Activated T-helper 2 cell treated with anti-CD3 and anti-CD28 coated beads, Interferon-gamma antibody, Interleukin-2, Interleukin-4, amounts not matched to agents 10 μg/mL and 5 μg/mL and 100 μg/mL, durations not matched to agents 14 hours and 24 hours and 36 hours (primary cell): ENCODE results near the gene LILRA5. TPM values are rescaled to one million over a fixed set of nuclear protein-coding genes. Genes with fewer than 3 reads are reported as not detected.
"Not testable (repeated sequence)": the region's sequence is repeated elsewhere in the genome, so short reads cannot be mapped to it uniquely, and the experiment has no call there.

Source experiments
- DNase-seq: peaks from one replicate; pipeline ENCODE4 v3.0.0; 2021; ENCODE audit warnings: low spot score
- H3K27ac Mint-ChIP-seq: one replicate; pipeline ENCODE4 v1.8.0; 2021; ENCODE audit warnings: mixed read lengths
- H3K27me3 Mint-ChIP-seq: one replicate; pipeline ENCODE4 v1.8.0; 2021; ENCODE audit warnings: low read depth, mixed read lengths
- H3K36me3 Mint-ChIP-seq: one replicate; pipeline ENCODE4 v1.8.0; 2021; ENCODE audit warnings: low read depth, mixed read lengths
- H3K4me1 Mint-ChIP-seq: one replicate; pipeline ENCODE4 v1.8.0; 2021; ENCODE audit warnings: low read depth, mixed read lengths
- H3K4me3 Mint-ChIP-seq: one replicate; pipeline ENCODE4 v1.8.0; 2021; ENCODE audit warnings: low read depth, mild to moderate bottlenecking, moderate library complexity, mixed read lengths
- H3K9me3 Mint-ChIP-seq: one replicate; pipeline ENCODE4 v1.8.0; 2021; ENCODE audit warnings: mixed read lengths
- intact Hi-C: fragments of 100-400 bp; cut with micrococcal nuclease; formaldehyde crosslinking; loops from one replicate; pipeline ENCODE4 v1.15.1; 2023
- total RNA-seq: library from RNA; stranded (reverse); gene quantifications from 2 replicates; pipeline ENCODE4 v1.2.3, GENCODE V29; 2022

Gene LILRA5
- total RNA-seq, 1 donor from 2014 or later = not detected

DNA sequence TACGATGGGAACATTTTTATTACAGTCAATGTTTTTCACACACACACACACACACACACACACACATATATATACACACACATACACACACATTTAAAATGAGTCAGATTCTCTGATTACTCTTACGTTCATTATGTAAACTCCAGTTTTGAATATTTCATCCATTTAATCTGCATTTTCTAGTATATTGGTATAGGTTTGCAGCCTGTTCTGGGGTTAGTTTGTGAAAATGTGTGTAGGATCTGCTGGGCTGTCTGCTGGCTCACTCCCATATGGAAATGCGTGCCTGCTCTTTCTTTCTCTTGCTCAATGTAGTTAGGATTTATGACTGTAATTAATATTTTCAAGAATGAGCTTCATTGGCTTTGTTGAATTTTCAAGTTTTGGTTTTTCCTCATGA, 39.1 kb downstream of the LILRA5 start:
- Mint-ChIP-seq H3K4me3 (no peak overlapping the region), H3K27ac (no peak overlapping the region), H3K4me1 (no peaks in the 10 kb centered on the region), H3K36me3 (no peaks in the 10 kb centered on the region), H3K27me3 (peaks cover 12% of the 10 kb centered on the region), H3K9me3 (no peaks in the 10 kb centered on the region)
- DNase-seq = no peak
- intact Hi-C loops = no loop called here

DNA sequence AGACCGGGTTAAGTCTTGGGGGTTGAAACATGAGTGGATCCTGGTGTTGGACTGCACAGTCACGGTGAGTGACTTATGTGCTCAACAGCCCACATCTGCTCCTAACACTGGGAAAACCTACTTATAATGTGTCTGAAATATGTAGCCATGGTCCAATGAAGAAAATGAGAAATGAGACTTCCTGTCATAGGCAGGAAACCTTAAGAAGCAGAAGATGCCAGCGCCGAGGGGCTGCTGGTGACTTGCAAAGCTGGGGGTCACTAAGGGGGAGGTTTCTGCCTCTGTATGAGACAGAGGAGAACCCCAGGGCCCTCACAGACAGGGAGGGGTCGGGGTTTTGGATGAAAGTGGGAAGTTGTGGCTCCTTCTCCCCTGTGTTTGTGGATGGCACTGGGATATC, 40.8 kb downstream of the LILRA5 start:
- intact Hi-C loops, H3K27ac Mint-ChIP-seq, H3K4me3 Mint-ChIP-seq, H3K9me3 Mint-ChIP-seq, DNase-seq, H3K4me1 Mint-ChIP-seq, H3K36me3 Mint-ChIP-seq: not testable (repeated sequence)
- H3K27me3 Mint-ChIP-seq = peaks cover 22% of the 10 kb centered on the region

DNA sequence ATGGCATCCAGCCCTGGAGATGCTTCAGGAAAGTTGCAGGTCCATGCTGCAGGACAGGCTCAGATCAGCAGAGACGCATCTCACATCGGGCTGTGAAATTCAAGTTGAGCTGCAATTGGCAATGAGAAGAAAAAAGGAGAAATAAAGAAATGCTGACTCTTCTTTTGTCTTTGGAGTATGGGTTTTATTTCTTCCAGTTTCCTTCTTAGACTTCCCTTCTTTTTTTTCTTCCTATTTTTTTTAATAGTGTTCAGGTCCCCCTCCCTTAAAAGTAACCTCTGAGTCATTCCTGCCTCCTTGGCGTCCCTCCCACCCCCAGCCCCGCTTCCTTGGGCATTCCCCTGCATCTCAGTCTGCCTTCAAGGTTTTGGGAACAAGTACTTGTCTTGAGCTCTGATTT, 41.4 kb downstream of the LILRA5 start:
- H3K9me3 Mint-ChIP-seq, H3K27ac Mint-ChIP-seq, H3K36me3 Mint-ChIP-seq, DNase-seq, H3K4me3 Mint-ChIP-seq, H3K4me1 Mint-ChIP-seq, intact Hi-C loops: not testable (repeated sequence)
- H3K27me3 Mint-ChIP-seq = peaks cover 22% of the 10 kb centered on the region

DNA sequence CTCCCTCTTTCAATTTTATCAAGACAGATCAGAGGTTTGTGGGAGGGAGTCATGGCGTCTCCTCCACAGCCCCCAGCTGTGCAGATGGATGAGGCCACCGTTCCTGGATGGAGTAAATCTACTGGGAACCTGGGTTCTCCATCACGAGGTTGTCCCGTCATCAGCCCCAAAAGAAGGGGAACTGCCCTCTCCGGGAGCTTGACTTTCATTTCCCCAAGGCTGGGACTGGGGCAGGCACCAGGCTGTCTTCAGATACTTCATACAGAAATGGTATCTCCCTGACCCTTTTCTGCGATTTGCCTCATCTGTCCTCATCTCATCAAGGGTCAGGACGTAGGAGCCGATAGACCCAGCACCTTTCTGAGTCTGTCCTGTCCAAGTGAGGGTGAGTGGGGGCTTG, 41.9 kb downstream of the LILRA5 start:
- H3K4me1 Mint-ChIP-seq = no peaks in the 10 kb centered on the region
- no peak for DNase-seq
- H3K9me3 Mint-ChIP-seq = no peaks in the 10 kb centered on the region
- intact Hi-C loops = no loop called here
- H3K27me3 Mint-ChIP-seq = peaks cover 22% of the 10 kb centered on the region
- H3K27ac Mint-ChIP-seq = no peak overlapping the region
- no peak overlapping the region for H3K4me3 Mint-ChIP-seq
- H3K36me3 Mint-ChIP-seq = no peaks in the 10 kb centered on the region

DNA sequence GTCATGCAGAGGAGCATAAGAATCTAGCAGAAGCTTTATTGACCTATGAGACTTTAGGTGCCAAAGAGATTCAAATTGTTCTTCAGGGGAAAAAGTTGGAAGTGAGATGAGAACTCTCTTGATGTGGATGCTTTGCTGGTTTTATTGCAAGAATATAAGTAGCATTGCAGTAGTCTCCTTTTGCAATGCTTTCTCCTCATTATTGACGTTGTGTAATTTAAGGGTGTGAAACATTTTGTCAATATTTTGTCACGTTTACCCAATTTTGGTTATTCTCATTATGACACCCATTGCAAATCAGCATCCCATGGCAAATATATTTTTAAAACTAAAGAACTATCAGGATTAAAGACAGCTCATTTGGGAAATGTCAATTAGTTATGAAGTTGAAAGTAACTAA, 44.0 kb downstream of the LILRA5 start:
- Mint-ChIP-seq H3K36me3 (no peaks in the 10 kb centered on the region), H3K27me3 (peaks cover 22% of the 10 kb centered on the region)
- intact Hi-C loops = no loop called here

DNA sequence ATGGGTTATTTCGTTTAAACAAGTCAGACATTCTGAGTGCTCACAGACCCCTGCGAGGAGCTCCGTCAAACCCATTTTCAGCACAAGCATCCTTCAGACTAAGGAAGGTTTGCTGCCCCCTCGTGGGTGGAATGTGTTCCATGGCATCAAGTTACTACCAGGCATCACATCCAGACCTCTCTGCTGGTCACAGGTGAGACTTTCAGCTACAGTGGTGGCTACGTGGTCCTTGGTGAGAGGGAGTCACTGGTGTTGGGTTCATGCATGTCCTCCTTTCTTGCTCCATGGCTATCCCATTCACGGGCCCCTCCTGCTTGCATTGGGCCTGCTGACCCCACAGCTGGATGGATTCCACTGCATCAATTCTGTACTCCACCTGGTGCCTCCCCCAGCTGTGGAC, 46.8 kb downstream of the LILRA5 start:
- peak; percentile 46 for DNase-seq
- intact Hi-C loops = no loop called here
- Mint-ChIP-seq H3K4me3 (no peak overlapping the region), H3K27me3 (peaks cover 17% of the 10 kb centered on the region), H3K27ac (no peak overlapping the region), H3K4me1 (no peaks in the 10 kb centered on the region), H3K36me3 (no peaks in the 10 kb centered on the region), H3K9me3 (no peaks in the 10 kb centered on the region)

More for the DNA sequence above, 44.0 kb downstream of the LILRA5 start:
- Mint-ChIP-seq H3K4me1 (no peaks in the 10 kb centered on the region), H3K9me3 (no peaks in the 10 kb centered on the region), H3K27ac (no peak overlapping the region), H3K4me3 (no peak overlapping the region)
- no peak for DNase-seq

DNA sequence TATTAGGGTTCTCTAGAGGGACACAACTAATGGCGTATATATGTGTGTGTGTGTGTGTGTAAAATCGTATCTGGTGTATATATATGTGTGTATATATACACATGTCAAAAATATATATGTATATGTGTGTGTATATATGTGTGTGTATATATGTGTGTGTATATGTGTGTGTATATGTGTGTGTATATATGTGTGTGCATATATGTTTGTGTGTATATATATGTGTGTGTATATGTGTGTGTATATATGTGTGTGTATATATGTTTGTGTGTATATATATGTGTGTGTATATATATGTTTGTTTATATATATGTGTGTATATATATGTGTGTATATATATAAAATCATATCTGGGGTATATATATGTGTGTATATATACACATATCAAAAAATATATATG, 50.5 kb downstream of the LILRA5 start:
- Mint-ChIP-seq H3K9me3 (no peaks in the 10 kb centered on the region), H3K27me3 (peaks cover 5% of the 10 kb centered on the region), H3K27ac (no peak overlapping the region), H3K4me1 (no peaks in the 10 kb centered on the region), H3K36me3 (no peaks in the 10 kb centered on the region), H3K4me3 (no peak overlapping the region)
- intact Hi-C loops = no loop called here
- no peak for DNase-seq

DNA sequence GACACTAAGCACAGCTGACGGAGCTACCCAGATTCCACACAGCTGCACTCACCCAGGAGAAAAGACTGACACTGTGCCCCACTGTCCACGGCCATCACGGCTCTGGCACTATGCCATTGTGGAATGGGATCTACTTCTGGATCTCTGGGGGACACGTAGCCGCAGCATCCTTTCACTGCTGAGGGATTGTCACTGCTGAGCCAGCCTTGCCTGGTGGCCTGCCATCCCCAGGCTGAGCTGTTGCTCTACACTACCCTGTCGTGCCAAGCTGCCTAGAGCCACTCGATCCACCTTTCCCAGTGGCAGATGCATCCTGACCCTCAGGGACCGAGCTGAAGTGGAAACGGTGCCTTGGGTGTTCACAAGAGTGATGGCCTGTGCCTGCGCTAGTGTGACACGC, 50.9 kb downstream of the LILRA5 start:
- Mint-ChIP-seq H3K4me3 (no peak overlapping the region), H3K36me3 (no peaks in the 10 kb centered on the region), H3K9me3 (no peaks in the 10 kb centered on the region), H3K27ac (no peak overlapping the region), H3K27me3 (peaks cover 5% of the 10 kb centered on the region), H3K4me1 (no peaks in the 10 kb centered on the region)
- no peak for DNase-seq
- intact Hi-C loops = no loop called here

DNA sequence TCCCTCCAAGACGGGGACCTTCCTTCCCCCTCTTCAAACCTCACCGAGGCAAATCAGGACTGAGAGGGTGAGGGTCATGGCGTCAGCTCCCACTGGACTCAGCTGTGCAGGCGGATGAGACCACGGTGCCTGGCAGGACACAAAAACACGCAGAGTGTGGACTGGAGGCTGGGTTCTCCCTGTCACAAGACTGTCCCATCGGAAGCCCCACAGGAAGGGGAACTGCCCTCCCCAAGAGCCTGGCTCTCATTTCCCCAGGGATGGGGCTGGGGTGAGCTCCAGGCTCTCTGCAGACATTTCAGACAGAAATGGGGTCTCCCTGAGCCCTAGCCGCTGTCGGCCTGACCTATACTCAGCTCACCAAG, 55.9 kb downstream of the LILRA5 start, which contains the start of gene LILRB5:
TSS of gene LILRB5 (minus strand) at position 158 of the 365 bp plus-strand sequence. CDS start at position 78, 80 bp downstream.
- no peak for DNase-seq
- Mint-ChIP-seq H3K36me3 (no peaks in the 10 kb centered on the region), H3K4me1 (no peaks in the 10 kb centered on the region), H3K9me3 (no peaks in the 10 kb centered on the region), H3K27ac (no peak within 1 kb of the TSS), H3K27me3 (peaks cover 1% of the 10 kb centered on the region), H3K4me3 (no peak within 1 kb of the TSS)
- intact Hi-C loops = no loop called here

Other genes with a start within 250 kb of the LILRA5 start
- not detected in 2 replicates for gene VSTM1, start 249.3 kb downstream of the LILRA5 start, total RNA-seq
- gene TARM1, start 231.8 kb downstream of the LILRA5 start, total RNA-seq = not detected in 2 replicates
- 0.23 and 0.39 TPM in 2 replicates for gene OSCAR, start 212.4 kb downstream of the LILRA5 start, total RNA-seq
- 105 and 115 TPM in 2 replicates for gene NDUFA3, start 210.3 kb downstream of the LILRA5 start, total RNA-seq
- 29.3 TPM in 2 replicates for gene TFPT, start 197.5 kb downstream of the LILRA5 start, total RNA-seq
- 90.6 and 94.2 TPM in 2 replicates for gene PRPF31, start 197.4 kb downstream of the LILRA5 start, total RNA-seq
- gene CNOT3, start 175.4 kb downstream of the LILRA5 start, total RNA-seq = 61.6 and 67.5 TPM in 2 replicates
- gene LENG1, start 153.4 kb downstream of the LILRA5 start, total RNA-seq = 4.0 and 5.1 TPM in 2 replicates
- 0.16 and 0.37 TPM in 2 replicates for gene TMC4, start 140.0 kb downstream of the LILRA5 start, total RNA-seq
- gene MBOAT7, start 123.6 kb downstream of the LILRA5 start, total RNA-seq = 311 and 318 TPM in 2 replicates
- 16.8 and 19.0 TPM in 2 replicates for gene TSEN34, start 121.9 kb downstream of the LILRA5 start, total RNA-seq
- 1,460 and 1,467 TPM in 2 replicates for gene RPS9, start 112.3 kb downstream of the LILRA5 start, total RNA-seq
- gene LILRB3, start 90.2 kb downstream of the LILRA5 start, total RNA-seq = 0.64 TPM in 1 of 2 replicates, not detected in the other
- not detected in 2 replicates for gene LILRA6, start 70.4 kb downstream of the LILRA5 start, total RNA-seq
- 0.05 TPM in 1 of 2 replicates, not detected in the other for gene LILRB5, start 55.9 kb downstream of the LILRA5 start, total RNA-seq
- not detected in 2 replicates for gene LILRB2, start 32.1 kb downstream of the LILRA5 start, total RNA-seq
- gene LILRA4, start 26.0 kb upstream of the LILRA5 start, total RNA-seq = not detected in 2 replicates
- 8.8 and 10.8 TPM in 2 replicates for gene LAIR1, start 51.8 kb upstream of the LILRA5 start, total RNA-seq
- gene TTYH1, start 102.3 kb upstream of the LILRA5 start, total RNA-seq = 0.50 TPM in 1 of 2 replicates, not detected in the other
- 203 and 209 TPM in 2 replicates for gene LENG8, start 136.0 kb upstream of the LILRA5 start, total RNA-seq
- 7.5 and 8.1 TPM in 2 replicates for gene LENG9, start 150.6 kb upstream of the LILRA5 start, total RNA-seq
- 1.0 TPM in 1 of 2 replicates, not detected in the other for gene CDC42EP5, start 160.1 kb upstream of the LILRA5 start, total RNA-seq
- gene LAIR2, start 189.7 kb upstream of the LILRA5 start, total RNA-seq = 76.8 and 77.7 TPM in 2 replicates